RWPE2 (cell line): ENCODE data around the gene TSTD2.
A peak's percentile ranks its signal among the peaks of the same experiment; 100 is the strongest.

ENCODE experiments used
- ATAC-seq: fragments of 200-7000 bp; cut with Tn5 transposase; 3 replicates; pipeline ENCODE4 v1.9.1; 2021; ENCODE audit warnings: low read depth
- DNase-seq: peaks from one replicate; pipeline ENCODE4 v3.0.0-alpha.2; 2020; ENCODE audit warnings: low spot score
- H3K27ac ChIP-seq: fragments of 450-650 bp; 2 replicates; pipeline ENCODE4 v1.5.1; 2017; ENCODE audit warnings: mild to moderate bottlenecking; ENCODE audit not compliant: poor library complexity, severe bottlenecking
- H3K27me3 ChIP-seq: fragments of 250-450 bp; sonication (Bioruptor Pico); 2 replicates; pipeline ENCODE4 v1.5.1; 2021; ENCODE audit warnings: mild to moderate bottlenecking, moderate library complexity; ENCODE audit not compliant: insufficient read depth, poor library complexity, severe bottlenecking
- H3K36me3 ChIP-seq: fragments of 250-450 bp; sonication (Bioruptor Pico); 2 replicates; pipeline ENCODE4 v1.5.1; 2020; ENCODE audit warnings: low read depth, mild to moderate bottlenecking, moderate library complexity
- H3K4me1 ChIP-seq: fragments of 250-450 bp; sonication (Bioruptor Pico); 2 replicates; pipeline ENCODE4 v1.5.1; 2021; ENCODE audit warnings: mild to moderate bottlenecking, moderate library complexity; ENCODE audit not compliant: insufficient read depth, poor library complexity, severe bottlenecking
- H3K4me3 ChIP-seq: fragments of 250-450 bp; sonication (Bioruptor Pico); 2 replicates; pipeline ENCODE4 v1.5.1; 2021; ENCODE audit warnings: mild to moderate bottlenecking, moderate library complexity; ENCODE audit not compliant: severe bottlenecking
- H3K9me3 ChIP-seq: fragments of 250-450 bp; sonication (Bioruptor Pico); 2 replicates; pipeline ENCODE4 v1.5.1; 2021; ENCODE audit warnings: mild to moderate bottlenecking, moderate library complexity; ENCODE audit not compliant: severe bottlenecking
- CTCF ChIP-seq: fragments of 450-650 bp; IDR thresholded peaks from one replicate; pipeline ENCODE4 v1.5.1; 2017; ENCODE audit warnings: mild to moderate bottlenecking, moderate library complexity; ENCODE audit not compliant: poor library complexity, severe bottlenecking

The TSTD2 gene

GRCh38 chr9:97600531-97601227 is 32.5 kb downstream of the TSTD2 start:
- no peak for TF ChIP-seq CTCF
- H3K27me3 ChIP-seq: no peaks in the 10 kb centered on the region

GRCh38 chr9:97599314-97599846 is 33.8 kb downstream of the TSTD2 start:
- Histone ChIP-seq H3K36me3 (peaks cover 30% of the 10 kb centered on the region), H3K4me1 (no peaks in the 10 kb centered on the region), H3K27me3 (no peaks in the 10 kb centered on the region), H3K9me3 (no peaks in the 10 kb centered on the region), H3K27ac (no peak overlapping the region), H3K4me3 (no peak overlapping the region)
- no peak for TF ChIP-seq CTCF
- DNase-seq (no peak), ATAC-seq (no peak)

More at GRCh38 chr9:97600531-97601227, 32.5 kb downstream of the TSTD2 start:
- H3K4me1 ChIP-seq: no peaks in the 10 kb centered on the region
- H3K36me3 ChIP-seq: peaks cover 43% of the 10 kb centered on the region
- no peaks in the 10 kb centered on the region for H3K9me3 ChIP-seq
- ATAC-seq: no peak
- no peak overlapping the region for H3K27ac ChIP-seq
- no peak overlapping the region for H3K4me3 ChIP-seq
- DNase-seq: no peak

- peak; percentile 80 for ATAC-seq
- Histone ChIP-seq H3K4me3 (no peak overlapping the region), H3K27ac (no peak overlapping the region), H3K27me3 (no peaks in the 10 kb centered on the region), H3K4me1 (no peaks in the 10 kb centered on the region), H3K9me3 (no peaks in the 10 kb centered on the region), H3K36me3 (peaks cover 23% of the 10 kb centered on the region)
- DNase-seq: no peak
- TF ChIP-seq CTCF: peak; percentile 85
Measured at GRCh38 chr9:97598461-97599288, 34.5 kb downstream of the TSTD2 start.

- ATAC-seq: no peak
- no peak for DNase-seq
- Histone ChIP-seq H3K9me3 (no peaks in the 10 kb centered on the region), H3K36me3 (peaks cover 11% of the 10 kb centered on the region), H3K27ac (no peak overlapping the region), H3K4me3 (no peak overlapping the region), H3K4me1 (no peaks in the 10 kb centered on the region), H3K27me3 (no peaks in the 10 kb centered on the region)
- TF ChIP-seq CTCF: no peak
Measured at GRCh38 chr9:97596906-97597305, 36.3 kb downstream of the TSTD2 start.
